IMR-90 (cell line): ENCODE results near the gene HS6ST3.

ENCODE experiments used
- BHLHE40 ChIP-seq: fragments of 150-350 bp; IDR thresholded peaks from 2 replicates; pipeline ENCODE4 v1.6.1; 2016; ENCODE audit warnings: mild to moderate bottlenecking, low read depth, low read length
- CHD1 ChIP-seq: IDR thresholded peaks from 2 replicates; pipeline ENCODE4 v1.6.1; 2012; ENCODE audit warnings: low read depth, low read length, improper control_type of control experiment
- CTCF ChIP-seq: conservative IDR thresholded peaks from 2 replicates; pipeline ENCODE4 v1.5.1; 2012; ENCODE audit warnings: mild to moderate bottlenecking, low read depth, low read length, improper control_type of control experiment
- MAFK ChIP-seq: IDR thresholded peaks from 2 replicates; pipeline ENCODE4 v1.6.1; 2012; ENCODE audit warnings: low read depth, low read length, improper control_type of control experiment
- POLR2A ChIP-seq: IDR thresholded peaks from 2 replicates; pipeline ENCODE4 v1.6.1; 2012; ENCODE audit warnings: mild to moderate bottlenecking, low read depth, low read length
- RCOR1 ChIP-seq: IDR thresholded peaks from 2 replicates; pipeline ENCODE4 v1.6.1; 2012; ENCODE audit warnings: mild to moderate bottlenecking, low read length, improper control_type of control experiment; ENCODE audit not compliant: insufficient replicate concordance
- SMC3 ChIP-seq: fragments of 150-350 bp; IDR thresholded peaks from 2 replicates; pipeline ENCODE4 v1.6.1; 2016; ENCODE audit warnings: low read depth, mild to moderate bottlenecking, antibody characterized with exemption, low read length, moderate library complexity
- TF ChIP-seq, protein P1 (sequence below): fragments of 150-350 bp; IDR thresholded peaks from 2 replicates; pipeline ENCODE4 v1.6.1; 2016; ENCODE audit warnings: low read depth, mild to moderate bottlenecking, low read length, moderate library complexity, borderline replicate concordance

DNA sequence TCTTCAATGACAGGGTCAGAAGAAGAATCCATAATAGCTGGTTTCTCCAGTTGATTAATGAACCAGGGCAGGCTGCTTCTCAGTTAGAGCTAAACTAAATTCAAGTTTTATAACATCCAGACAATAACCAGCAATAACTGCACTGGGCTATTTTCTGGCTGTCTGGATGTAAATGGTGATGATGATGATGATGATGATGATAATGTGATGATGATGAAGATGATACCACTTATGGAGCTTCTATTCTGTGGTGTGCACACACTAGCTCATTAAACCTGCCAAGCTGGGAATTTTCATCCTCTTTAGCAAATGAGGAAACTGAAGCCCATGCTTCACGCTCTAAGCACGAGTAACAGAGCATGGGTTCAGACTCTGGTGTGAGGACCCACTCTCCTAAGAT lies 772.2 kb downstream of the HS6ST3 start:
- TF ChIP-seq CTCF: no peak
- TF ChIP-seq CHD1: no peak
- TF ChIP-seq SMC3: no peak
- TF ChIP-seq, protein P1, sequence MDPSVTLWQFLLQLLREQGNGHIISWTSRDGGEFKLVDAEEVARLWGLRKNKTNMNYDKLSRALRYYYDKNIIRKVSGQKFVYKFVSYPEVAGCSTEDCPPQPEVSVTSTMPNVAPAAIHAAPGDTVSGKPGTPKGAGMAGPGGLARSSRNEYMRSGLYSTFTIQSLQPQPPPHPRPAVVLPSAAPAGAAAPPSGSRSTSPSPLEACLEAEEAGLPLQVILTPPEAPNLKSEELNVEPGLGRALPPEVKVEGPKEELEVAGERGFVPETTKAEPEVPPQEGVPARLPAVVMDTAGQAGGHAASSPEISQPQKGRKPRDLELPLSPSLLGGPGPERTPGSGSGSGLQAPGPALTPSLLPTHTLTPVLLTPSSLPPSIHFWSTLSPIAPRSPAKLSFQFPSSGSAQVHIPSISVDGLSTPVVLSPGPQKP: no peak
- no peak for TF ChIP-seq POLR2A
- TF ChIP-seq BHLHE40: no peak
- TF ChIP-seq MAFK: no peak
- no peak for TF ChIP-seq RCOR1
